Inflammatory macrophage treated with lipopolysaccharide for 1 hour (primary cell): ENCODE data around the gene TCF25.
A peak's percentile ranks its signal among the peaks of the same experiment; 100 is the strongest.

Experiments
- DNase-seq, 2 donors: peaks; one replicate each; pipeline ENCODE4 v3.0.0-alpha.2; 2020 to 2022

The TCF25 gene

GRCh38 chr16:89949756-89950155, 76.4 kb downstream of the TCF25 start:
- DNase-seq: no peak

GRCh38 chr16:89951509-89951908, 78.1 kb downstream of the TCF25 start:
- DNase-seq: no peak

GRCh38 chr16:89952049-89952448, 78.7 kb downstream of the TCF25 start:
- no peak for DNase-seq

GRCh38 chr16:89952551-89952950, 79.2 kb downstream of the TCF25 start:
- no peak for DNase-seq

GRCh38 chr16:89953671-89954406, 80.4 kb downstream of the TCF25 start:
- no peak for DNase-seq

- DNase-seq: no peak
Measured at GRCh38 chr16:89954462-89954861, 81.1 kb downstream of the TCF25 start.

GRCh38 chr16:89955001-89955685, 81.8 kb downstream of the TCF25 start:
- no peak for DNase-seq

GRCh38 chr16:89956505-89957215, 83.3 kb downstream of the TCF25 start:
- peak; percentile 68 to 78 for DNase-seq

GRCh38 chr16:89957216-89957785, 83.9 kb downstream of the TCF25 start:
- no peak for DNase-seq

GRCh38 chr16:89958068-89958467, 84.7 kb downstream of the TCF25 start:
- DNase-seq: peak; percentile 86 to 89

GRCh38 chr16:89958596-89958995, 85.2 kb downstream of the TCF25 start:
- no peak for DNase-seq

GRCh38 chr16:89960966-89961365, 87.6 kb downstream of the TCF25 start:
- no peak for DNase-seq
